ENCODE results near the gene LAMTOR1.

Gene LAMTOR1

DNA sequence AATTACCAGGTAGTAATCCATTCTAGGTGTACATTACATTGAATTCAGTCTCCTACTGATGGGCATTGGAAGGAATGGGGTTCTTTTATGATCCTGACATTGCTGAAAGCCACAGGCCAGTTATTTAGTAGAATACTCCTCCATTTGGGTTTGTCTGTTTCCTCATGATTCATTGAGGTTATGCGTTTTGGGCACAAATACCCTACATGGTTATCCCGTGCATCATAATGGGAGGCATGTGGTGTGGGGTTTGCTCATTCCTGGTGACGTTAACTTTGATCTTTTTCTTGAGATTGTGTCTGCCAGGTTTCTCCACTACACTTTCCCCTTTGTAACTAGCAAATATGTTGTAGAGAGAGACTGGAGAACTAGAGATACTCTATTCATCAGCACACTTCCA is 38.0 kb upstream of the LAMTOR1 start:
- Histone ChIP-seq H3K4me3 (ENCODE audit: low read depth, low read length) (no peak overlapping the region), H3K27me3 (ENCODE audit: insufficient read depth, low read depth, severe bottlenecking) (no peaks in the 10 kb centered on the region), H3K27ac (no peak overlapping the region), H3K9me3 (ENCODE audit: severe bottlenecking) (no peaks in the 10 kb centered on the region), H3K36me3 (no peaks in the 10 kb centered on the region)
- TF ChIP-seq, protein P1, sequence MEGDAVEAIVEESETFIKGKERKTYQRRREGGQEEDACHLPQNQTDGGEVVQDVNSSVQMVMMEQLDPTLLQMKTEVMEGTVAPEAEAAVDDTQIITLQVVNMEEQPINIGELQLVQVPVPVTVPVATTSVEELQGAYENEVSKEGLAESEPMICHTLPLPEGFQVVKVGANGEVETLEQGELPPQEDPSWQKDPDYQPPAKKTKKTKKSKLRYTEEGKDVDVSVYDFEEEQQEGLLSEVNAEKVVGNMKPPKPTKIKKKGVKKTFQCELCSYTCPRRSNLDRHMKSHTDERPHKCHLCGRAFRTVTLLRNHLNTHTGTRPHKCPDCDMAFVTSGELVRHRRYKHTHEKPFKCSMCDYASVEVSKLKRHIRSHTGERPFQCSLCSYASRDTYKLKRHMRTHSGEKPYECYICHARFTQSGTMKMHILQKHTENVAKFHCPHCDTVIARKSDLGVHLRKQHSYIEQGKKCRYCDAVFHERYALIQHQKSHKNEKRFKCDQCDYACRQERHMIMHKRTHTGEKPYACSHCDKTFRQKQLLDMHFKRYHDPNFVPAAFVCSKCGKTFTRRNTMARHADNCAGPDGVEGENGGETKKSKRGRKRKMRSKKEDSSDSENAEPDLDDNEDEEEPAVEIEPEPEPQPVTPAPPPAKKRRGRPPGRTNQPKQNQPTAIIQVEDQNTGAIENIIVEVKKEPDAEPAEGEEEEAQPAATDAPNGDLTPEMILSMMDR (IDR thresholded peaks at IDR 0.05; ENCODE audit: low read depth, low read length): no peak
- no peak for DNase-seq

DNA sequence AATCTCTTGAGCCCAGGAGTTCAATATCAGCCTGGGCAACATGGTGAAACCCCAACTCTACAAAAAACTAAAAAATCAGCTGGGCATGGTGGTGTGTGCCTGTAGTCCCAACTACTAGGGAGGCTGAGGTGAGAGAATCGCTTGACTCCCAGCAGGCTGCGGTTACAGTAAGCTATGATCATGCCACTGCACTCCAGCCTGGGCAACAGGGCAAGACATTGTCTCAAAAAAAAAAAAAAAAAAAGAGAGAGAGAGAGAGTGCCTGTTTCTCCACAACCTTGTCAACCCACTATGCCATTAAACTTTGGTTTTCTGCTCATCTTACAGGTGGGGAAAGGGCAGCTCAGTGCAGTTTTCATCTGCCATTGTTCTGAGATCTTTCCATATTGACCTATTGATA is 37.6 kb upstream of the LAMTOR1 start:
- no peak for DNase-seq
- Histone ChIP-seq H3K27ac (no peak overlapping the region), H3K27me3 (ENCODE audit: insufficient read depth, low read depth, severe bottlenecking) (no peaks in the 10 kb centered on the region), H3K9me3 (ENCODE audit: severe bottlenecking) (no peaks in the 10 kb centered on the region), H3K36me3 (no peaks in the 10 kb centered on the region), H3K4me3 (ENCODE audit: low read depth, low read length) (no peak overlapping the region)
- TF ChIP-seq, protein P1 (IDR thresholded peaks at IDR 0.05; ENCODE audit: low read depth, low read length): no peak

DNA sequence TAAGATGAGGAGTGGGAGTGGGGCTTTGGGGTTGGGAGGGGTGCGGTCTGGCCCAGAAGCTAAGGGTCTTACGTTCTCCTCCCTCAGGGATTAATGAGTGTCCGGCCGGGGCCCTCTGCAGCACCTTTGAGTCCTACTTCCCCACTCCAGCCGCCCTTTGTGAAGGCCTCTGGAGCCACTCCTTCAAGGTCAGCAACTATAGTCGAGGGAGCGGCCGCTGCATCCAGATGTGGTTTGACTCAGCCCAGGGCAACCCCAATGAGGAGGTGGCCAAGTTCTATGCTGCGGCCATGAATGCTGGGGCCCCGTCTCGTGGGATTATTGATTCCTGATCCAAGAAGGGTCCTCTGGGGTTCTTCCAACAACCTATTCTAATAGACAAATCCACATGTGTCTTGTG is 36.4 kb upstream of the LAMTOR1 start:
- TF ChIP-seq, protein P1 (IDR thresholded peaks at IDR 0.05; ENCODE audit: low read depth, low read length): no peak
- H3K27ac ChIP-seq: no peak overlapping the region
- H3K4me3 ChIP-seq (ENCODE audit: low read depth, low read length): no peak overlapping the region
- H3K36me3 ChIP-seq: no peaks in the 10 kb centered on the region
- no peaks in the 10 kb centered on the region for H3K27me3 ChIP-seq (ENCODE audit: insufficient read depth, low read depth, severe bottlenecking)
- H3K9me3 ChIP-seq (ENCODE audit: severe bottlenecking): no peaks in the 10 kb centered on the region
- no peak for DNase-seq

DNA sequence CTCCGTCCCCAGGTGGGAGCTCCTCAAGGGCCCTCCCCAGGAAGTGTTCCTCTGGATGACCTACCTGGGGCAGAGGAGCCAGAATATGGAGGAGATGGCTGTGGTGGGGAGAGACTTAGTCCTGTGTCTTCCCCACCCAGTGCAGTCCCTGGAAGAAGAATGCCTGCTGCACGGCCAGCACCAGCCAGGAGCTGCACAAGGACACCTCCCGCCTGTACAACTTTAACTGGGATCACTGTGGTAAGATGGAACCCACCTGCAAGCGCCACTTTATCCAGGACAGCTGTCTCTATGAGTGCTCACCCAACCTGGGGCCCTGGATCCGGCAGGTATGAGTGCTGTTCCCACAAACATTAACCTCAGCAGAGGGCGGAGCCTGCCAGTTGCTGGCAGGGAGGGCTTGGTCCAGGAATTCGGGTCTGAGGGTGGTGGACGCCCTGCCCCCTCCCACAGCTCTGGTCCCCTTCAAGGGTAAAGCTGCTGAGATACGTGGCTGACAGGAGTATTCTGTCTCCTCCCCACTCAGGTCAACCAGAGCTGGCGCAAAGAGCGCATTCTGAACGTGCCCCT is 35.8 kb upstream of the LAMTOR1 start:
- no peaks in the 10 kb centered on the region for H3K27me3 ChIP-seq (ENCODE audit: insufficient read depth, low read depth, severe bottlenecking)
- H3K9me3 ChIP-seq (ENCODE audit: severe bottlenecking): no peaks in the 10 kb centered on the region
- TF ChIP-seq, protein P1 (IDR thresholded peaks at IDR 0.05; ENCODE audit: low read depth, low read length): no peak
- no peak for DNase-seq
- no peak overlapping the region for H3K4me3 ChIP-seq (ENCODE audit: low read depth, low read length)
- no peak overlapping the region for H3K27ac ChIP-seq
- H3K36me3 ChIP-seq: no peaks in the 10 kb centered on the region

DNA sequence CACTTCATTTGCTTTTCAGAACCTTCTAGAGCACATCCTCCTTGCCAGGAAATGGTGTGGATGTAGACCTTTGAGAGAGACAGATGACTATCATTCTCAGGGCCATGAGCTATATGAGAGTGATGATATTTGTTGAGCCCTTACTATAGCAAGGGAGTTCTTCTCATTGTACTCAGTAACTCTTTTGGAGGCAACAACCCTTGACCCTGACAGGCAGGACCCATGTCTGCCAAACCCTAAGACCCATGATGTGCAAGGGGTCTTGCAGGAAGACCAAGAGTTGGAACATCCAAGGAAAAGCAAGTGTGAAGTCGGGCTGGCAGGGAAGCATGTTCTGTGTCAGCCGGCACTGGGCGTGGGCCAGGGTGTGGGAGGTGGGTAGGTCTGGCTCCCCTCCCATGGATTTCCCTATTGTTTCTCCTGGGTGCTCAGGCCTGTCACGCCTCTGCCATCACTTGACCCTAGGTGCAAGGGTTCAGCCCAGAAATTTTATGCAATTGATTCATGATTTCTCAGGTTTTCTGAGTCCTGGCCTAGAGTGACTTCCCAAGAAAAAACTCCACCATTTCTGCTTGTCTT is 33.7 kb upstream of the LAMTOR1 start:
- no peaks in the 10 kb centered on the region for H3K27me3 ChIP-seq (ENCODE audit: insufficient read depth, low read depth, severe bottlenecking)
- no peak for DNase-seq
- H3K9me3 ChIP-seq (ENCODE audit: severe bottlenecking): no peaks in the 10 kb centered on the region
- H3K4me3 ChIP-seq (ENCODE audit: low read depth, low read length): no peak overlapping the region
- H3K36me3 ChIP-seq: no peaks in the 10 kb centered on the region
- TF ChIP-seq, protein P1 (IDR thresholded peaks at IDR 0.05; ENCODE audit: low read depth, low read length): no peak
- no peak overlapping the region for H3K27ac ChIP-seq

Measured in WERI-Rb-1 (cell line).